ENCODE results near the gene RNASEH2A. TPM values are rescaled to one million over a fixed set of nuclear protein-coding genes. Genes with fewer than 3 reads are reported as not detected.
A peak's percentile ranks its signal among the peaks of the same experiment; 100 is the strongest.

The RNASEH2A gene
- 6.3 TPM for total RNA-seq
- long read RNA-seq, partial matches to known transcripts: 0 of 1 reads
- long read RNA-seq, other reads (novel, unspliced or antisense): 0 of 1 reads

DNA sequence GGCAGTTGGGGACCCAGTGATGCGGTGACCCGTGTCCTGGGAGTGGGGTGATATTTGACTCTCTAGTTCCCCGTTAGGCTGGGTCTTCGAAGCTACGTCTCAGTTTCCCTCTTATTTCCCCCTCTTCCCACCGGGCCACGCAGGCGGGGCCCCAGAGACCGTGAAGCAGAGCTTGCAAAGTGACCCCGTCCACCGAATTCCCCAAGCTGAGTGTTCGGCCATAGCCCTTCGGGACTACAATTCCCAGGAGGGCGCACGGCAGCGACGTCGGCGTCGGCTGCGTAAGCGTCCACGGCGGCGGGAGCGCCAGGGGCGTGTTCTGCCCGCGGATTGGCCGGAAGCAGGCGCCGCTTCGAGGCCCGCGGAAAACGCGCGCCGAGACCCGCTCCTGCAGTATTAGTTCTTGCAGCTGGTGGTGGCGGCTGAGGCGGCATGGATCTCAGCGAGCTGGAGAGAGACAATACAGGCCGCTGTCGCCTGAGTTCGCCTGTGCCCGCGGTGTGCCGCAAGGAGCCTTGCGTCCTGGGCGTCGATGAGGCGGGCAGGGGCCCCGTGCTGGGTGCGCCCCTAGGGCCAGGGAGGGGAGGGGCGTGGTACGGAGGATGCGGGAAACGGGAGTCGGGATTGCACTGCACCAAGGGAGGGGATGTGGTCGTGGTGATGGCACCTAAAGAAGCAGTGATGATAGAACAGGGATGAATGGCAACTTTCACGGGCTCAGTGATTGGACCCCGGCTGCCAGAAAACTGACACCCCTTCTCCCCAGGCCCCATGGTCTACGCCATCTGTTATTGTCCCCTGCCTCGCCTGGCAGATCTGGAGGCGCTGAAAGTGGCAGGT lies at the start of gene RNASEH2A:
TSS of gene RNASEH2A (plus strand) at position 343 of the 840 bp plus-strand sequence. CDS start at position 433, 90 bp downstream.
- intact Hi-C loops (cut with DNase I): no loop called here
- DNase-seq (ENCODE audit: missing footprints) (peak; percentile 96), ATAC-seq (peak; percentile 87)

DNA sequence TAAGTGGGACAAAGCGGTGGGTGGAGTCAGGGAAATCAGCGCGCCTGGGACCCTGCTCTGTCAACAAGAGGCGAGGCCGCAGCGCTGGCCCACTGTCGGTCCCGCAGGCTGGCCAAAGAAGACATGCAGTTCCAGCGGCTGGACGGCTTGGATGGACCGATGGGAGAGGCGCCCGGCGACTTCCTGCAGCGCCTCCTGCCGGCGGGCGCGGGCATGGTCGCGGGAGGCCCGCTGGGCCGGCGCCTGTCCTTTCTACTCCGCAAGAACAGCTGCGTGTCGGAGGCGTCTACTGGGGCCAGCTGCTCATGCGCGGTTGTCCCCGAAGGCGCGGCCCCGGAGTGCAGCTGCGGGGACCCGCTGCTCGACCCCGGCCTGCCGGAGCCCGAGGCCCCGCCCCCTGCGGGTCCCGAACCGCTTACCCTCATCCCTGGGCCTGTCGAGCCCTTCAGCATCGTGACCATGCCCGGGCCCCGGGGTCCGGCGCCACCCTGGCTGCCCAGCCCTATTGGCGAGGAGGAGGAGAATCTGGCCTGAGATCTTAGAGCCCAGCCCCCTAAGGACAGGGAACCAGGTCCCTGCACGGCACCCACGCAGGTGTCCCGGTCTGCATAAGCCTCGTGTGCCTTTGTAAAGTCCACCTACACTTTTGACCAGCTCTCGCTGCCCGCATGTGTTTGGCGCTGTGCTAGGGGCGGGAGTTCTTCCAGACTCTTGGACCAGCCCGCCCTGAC lies 48.7 kb upstream of the RNASEH2A start:
- DNase-seq (ENCODE audit: missing footprints) (peak; percentile 88), ATAC-seq (peak; percentile 72)
- intact Hi-C loops (cut with DNase I): no loop called here

DNA sequence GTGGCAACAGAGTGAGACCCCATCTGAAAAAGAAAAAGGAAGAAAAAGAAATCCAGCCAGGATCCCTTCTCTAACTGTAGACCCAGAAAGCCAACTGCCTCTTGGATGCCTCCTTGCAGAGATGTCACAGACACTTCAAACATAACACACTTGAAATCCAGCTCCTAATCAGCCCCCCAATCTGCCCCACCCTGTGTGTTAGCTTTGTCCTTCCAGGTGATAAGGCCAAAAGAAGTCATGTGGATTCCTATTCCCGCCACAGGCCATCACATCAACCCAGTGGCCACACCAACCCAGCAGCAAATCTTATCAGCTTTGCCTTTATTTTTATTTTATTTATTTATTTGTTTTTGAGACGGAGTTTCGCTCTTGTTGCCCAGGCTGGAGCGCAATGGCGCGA lies 46.7 kb upstream of the RNASEH2A start:
- DNase-seq (ENCODE audit: missing footprints): no peak
- ATAC-seq: no peak
- intact Hi-C loops (cut with DNase I): no loop called here

DNA sequence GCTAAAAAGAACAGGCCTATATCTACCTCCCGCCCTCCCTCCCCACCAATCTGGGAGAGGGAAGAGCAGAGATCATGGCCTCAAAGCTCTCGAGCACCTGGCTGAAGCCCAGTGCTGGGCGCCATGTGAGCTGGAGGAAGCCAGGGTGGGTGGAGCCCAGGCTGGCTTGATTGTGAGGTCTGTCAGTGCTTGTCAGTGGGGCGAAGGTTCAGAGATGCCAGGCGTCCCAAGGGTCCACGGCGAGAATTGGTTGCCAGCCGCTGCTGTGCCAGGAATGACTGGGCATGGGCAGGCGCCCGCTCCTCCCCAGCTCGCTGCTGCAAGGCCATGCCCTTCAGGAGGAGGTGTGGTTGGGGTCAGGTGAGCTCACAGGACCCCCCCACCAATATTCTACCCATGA lies 43.3 kb upstream of the RNASEH2A start:
- peak; percentile 85 for DNase-seq (ENCODE audit: missing footprints)
- intact Hi-C loops (cut with DNase I): no loop called here
- peak; percentile 69 for ATAC-seq

DNA sequence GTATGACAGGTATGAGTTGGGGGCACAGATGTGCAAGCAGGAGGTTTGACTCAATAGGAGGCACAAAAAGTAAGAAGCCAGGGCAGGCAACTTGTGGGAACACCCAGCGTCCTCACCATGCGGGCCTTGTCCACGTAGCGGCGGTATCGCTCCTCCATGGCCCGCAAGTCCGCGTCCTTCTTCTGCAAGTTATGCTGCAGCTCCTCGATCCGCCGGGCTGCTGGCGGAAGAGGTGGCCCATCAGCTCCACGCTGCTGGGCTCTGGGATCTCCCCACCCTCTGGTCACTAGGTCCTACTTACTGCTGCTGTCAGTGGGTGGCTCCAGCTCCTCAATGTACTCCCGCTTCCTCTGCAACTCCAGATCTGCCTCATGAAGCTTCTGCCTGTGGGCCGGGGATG lies 41.7 kb upstream of the RNASEH2A start:
- DNase-seq (ENCODE audit: missing footprints) (no peak), ATAC-seq (no peak)
- intact Hi-C loops (cut with DNase I): loop anchor here (2.0 kb wide), 1 partner anchor 82 kb away; no protein-coding TSS in a partner anchor

DNA sequence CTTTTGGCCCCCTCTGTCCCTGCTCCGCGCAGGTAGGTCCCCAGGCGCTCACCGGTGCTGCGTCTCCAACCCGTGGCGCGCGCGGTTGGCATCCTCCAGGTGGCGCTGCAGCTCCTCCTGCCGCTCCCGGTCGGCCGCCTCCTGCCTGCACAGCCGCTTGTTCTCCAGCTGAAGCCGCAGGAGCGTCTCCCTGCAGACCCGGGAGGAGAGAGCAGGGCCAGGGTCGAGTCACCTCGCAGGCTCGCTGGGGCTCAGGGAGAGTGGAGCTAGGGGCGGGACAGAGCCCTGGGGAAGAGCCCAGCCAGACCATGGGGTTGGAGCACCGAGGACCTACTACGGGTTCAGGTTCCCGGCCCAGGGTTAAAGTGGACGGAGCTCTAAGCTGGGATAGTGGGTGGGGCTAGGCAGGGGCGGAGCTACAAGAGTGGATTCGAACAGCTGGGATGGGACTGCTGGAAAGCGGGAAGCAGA lies 40.3 kb upstream of the RNASEH2A start:
- intact Hi-C loops (cut with DNase I): loop anchor here (2.0 kb wide), 1 partner anchor 31 kb away; no protein-coding TSS in a partner anchor
- ATAC-seq (peak; percentile 88), DNase-seq (ENCODE audit: missing footprints) (peak; percentile 95)

DNA sequence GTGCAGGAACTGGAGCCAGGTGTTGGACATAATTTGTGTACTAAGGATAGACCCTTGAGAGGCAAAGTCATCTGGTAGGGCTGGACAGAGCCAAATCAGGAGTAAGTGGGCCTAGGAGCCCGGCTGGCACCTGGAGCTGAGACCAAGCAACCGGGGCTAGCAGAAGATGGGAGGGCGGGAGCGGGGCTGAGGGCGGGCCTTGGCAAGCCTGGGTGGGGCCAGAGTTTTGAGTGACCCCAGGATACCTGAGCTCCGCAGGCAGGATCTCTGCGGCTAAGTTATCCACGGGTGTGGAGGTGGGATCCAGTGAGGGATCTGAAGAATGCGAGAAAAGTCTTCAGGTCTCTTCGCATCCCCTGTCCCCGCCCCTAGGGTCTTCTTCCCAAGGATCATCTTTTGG lies 39.2 kb upstream of the RNASEH2A start:
- intact Hi-C loops (cut with DNase I): loop anchor here (2.0 kb wide), 1 partner anchor 30 kb away; no protein-coding TSS in a partner anchor
- DNase-seq (ENCODE audit: missing footprints): no peak
- ATAC-seq: no peak

DNA sequence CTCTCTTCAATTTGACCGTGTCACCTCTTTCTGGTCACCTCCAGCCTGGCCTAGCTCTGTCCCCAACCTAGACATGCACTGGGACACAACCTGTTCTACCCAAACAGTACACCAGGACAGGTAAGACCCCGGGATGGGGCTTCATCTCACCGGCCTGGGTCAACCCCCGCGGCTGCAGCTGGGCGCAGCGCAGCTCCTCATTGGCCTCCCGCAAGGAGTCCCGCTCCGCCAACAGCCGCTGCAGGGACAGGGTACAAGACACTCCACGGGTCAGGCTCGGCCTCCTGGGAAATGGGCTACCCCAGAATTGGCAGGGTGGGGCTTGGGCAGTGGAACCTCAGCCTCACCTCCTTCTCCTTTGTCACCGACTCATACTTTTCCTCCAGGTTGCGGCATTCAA lies 38.7 kb upstream of the RNASEH2A start:
- no peak for ATAC-seq
- no peak for DNase-seq (ENCODE audit: missing footprints)
- intact Hi-C loops (cut with DNase I): loop anchor here (2.0 kb wide), 1 partner anchor 29 kb away; no protein-coding TSS in a partner anchor

DNA sequence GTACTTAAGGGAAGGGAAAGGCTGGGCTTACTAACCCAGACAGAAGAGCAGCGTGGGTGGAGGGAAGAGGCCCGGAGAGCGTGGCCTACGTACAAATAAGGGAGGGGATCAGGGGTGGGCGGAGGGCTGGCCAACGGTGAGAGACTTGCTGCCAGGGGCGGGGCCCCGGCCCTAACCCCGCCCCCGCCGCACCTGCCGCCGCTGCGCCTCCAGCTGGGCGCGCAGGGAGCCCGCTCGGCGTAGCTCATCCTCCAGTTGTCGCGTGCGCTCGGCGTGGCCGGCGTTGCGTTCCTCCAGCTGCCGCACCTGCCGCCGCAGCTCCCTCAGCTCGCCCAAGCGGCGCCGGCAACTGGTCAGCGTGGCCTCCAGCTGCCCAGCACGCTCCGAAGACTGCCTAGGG lies 36.7 kb upstream of the RNASEH2A start:
- DNase-seq (ENCODE audit: missing footprints) (no peak), ATAC-seq (no peak)
- intact Hi-C loops (cut with DNase I): no loop called here

DNA sequence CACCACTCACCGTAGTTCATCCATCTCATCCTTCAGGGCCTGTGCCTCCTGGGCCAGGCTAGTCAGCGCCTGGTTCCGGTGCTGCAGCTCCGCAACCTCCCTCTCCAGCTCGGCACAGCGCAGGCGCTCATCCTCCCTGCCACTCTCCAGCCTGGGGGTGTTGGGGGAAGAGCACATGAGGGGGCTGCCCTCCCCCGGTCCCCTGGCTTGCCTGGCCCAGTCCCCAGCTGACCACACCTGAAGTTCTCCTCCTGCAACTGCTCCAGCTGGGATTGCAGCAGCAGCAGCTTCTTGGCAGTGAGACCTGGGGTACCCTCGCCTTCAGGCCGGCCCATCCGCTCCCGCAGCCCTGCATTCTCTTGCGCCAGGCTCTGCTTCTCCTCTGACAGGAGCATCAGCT lies 35.5 kb upstream of the RNASEH2A start:
- ATAC-seq (no peak), DNase-seq (ENCODE audit: missing footprints) (no peak)
- intact Hi-C loops (cut with DNase I): no loop called here

DNA sequence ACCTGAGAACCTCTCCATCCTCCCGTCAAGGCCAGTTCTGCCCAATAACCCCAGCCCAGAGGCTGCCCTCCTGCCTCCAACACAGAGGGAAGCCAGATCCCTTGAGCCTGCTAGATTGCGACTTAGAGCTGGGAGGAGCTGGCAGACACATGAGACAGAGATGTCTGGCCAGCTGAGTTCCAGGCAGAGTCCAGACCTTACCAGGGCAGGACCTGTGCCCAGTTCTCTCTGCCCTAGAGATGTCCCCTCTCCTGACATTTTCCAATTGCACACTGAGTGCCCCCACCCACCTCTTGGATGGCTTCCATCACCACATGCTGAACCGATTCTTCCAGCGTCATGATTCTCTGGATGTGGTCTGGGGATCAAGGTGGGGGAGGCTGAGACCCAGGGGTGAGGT lies 34.1 kb upstream of the RNASEH2A start:
- DNase-seq (ENCODE audit: missing footprints) (no peak), ATAC-seq (peak; percentile 58)
- intact Hi-C loops (cut with DNase I): no loop called here

DNA sequence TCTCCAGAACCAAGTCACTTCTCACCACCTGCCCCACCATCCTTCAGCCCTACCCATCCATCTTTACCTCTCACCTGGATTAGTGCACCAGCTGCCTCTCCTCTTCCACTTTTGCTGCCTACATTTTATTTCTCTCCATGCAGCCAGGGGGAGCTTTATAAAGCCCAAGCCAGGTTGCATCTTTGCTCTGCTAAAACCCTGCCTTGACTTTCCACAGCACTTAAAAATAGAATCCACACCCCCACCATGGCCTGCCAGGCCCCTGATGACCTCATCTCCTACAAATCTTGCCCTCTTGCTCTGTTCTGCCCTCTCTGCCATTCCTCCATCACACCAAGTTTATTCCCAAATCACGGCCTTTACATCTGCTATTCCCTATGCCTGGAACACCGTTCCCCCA lies 32.8 kb upstream of the RNASEH2A start:
- intact Hi-C loops (cut with DNase I): no loop called here
- no peak for ATAC-seq
- no peak for DNase-seq (ENCODE audit: missing footprints)

DNA sequence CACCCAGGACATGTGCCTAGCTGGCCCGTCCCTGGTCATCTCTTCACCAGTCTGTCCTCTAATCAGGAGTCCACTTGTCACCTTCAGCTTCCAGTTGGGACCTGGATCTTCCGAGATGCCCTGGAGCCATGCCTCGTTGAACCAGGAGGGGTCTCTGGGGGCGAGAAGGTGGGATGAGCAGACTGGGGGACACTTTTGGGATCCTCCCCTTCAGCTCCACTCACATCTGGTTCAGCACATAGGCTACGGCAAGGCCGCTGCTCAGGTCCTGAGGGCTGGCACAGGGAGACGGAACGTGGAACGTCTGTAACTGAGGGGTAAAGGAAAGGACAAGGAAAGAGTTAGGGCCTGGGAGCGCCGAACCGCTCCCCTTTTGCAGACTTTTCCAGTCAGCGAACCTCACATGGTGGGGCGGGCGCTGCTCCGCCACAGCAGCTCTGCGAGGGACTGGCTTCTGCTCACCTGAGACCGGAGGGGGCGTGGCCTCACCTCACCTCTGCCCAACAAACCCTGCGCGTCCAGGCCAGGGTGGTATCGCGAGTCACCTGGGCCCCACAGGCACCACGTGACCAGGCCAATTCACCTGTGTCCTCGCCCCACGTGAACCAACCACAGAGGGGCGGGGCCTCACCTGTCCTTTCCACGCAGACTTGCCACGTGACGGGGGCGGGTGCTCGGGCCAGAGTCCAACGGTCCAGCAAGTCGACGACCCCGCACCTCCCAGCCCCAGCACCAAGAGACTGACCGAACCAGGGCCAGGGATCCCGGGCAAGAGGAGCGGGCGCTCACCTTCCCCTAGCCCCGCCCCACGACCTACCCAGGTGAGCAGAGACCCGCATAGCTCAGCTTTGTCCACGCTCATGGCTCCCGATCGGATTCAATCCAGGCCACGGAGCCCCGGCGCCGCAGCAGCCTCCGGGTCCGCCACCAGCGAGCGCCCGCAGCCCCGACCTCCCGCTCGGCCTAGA lies 31.5 kb upstream of the RNASEH2A start, which contains the start of gene HOOK2:
TSS of gene HOOK2 (minus strand) at position 965 of the 968 bp plus-strand sequence. CDS start at position 862, 103 bp downstream.
- ATAC-seq (no peak), DNase-seq (ENCODE audit: missing footprints) (no peak)
- intact Hi-C loops (cut with DNase I): no loop called here

DNA sequence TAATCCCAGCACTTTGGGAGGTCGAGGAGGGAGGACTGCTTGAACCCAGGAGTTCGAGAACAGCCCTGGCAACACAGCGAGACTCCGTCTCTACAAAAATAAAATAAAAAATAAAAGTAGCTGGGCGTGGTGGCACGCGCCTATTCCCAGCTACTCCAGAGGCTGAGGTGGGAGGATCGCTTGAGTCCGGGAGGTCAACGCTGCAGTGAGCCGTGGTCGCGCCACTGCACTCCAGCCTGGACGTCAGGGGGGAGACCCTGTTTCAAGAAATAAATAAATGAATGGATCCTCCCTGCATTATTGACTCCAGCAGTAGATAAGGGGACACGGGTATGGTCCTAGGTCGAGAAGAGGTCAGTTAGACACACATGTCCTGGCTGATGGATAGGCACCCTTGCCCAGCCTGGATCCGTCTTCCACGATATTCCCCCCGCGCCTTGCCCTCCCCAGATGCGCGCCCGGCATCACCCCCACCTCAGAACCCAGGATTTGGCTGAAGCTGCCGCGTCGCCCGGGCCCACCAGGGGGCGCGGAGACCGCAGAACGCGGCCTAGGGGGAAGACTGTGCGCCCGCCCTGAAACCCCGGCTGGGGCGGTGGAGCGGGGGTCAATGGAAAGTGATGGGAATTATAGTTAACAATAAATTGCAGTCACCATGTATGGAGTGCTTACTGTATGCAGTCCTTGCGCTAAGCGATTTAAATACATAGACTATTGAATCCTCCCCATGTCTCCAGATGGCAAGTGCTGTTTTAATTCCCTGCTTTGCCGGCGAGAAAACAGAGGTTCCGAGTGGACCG lies 29.0 kb upstream of the RNASEH2A start:
- ATAC-seq (peak; percentile 56), DNase-seq (ENCODE audit: missing footprints) (peak; percentile 92)

DNA sequence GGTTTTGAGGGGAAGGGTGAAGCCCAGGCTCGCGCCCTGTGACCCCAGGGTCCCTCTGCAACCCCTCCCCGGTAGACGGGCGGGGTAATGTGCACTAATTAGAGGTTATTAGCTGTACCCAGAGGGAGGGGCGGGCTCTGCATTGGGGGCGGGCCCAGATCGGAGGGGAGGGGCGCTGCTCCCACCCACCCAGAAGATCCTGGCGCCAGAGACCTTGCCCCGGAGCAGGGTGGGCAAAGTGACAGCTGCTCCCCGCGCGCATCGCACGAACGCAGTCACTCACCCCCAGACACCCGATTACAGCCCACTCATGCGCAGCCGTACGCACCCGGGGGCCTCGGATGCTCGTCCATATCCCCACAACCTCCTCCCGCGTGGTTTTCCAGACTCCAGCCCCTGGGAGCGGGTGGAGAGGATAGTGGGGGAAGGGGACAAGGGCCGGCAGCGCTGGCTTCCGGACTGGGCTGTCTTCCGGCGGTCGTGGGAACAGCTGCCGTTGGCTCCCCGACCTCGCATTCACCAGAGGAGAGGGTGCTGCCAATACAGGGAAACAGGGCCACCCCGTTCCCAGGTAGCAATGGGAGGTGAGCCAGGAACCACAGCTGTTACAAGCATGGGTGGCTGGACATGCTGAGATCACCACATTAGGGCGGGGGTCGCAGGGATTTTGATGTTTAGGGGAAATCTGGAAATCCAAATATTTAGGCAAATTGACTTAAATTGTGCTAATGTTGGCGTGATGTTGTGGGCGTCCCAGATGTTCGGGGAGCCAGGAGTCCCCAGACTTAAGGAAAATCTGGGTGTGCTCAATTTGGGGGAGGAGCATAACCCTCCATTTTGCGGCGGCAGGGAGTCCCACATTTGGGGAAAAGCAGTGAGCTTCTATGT lies 28.1 kb upstream of the RNASEH2A start:
- DNase-seq (ENCODE audit: missing footprints) (peak; percentile 88), ATAC-seq (peak; percentile 36)
- intact Hi-C loops (cut with DNase I): no loop called here

More for the DNA sequence above, 29.0 kb upstream of the RNASEH2A start:
- intact Hi-C loops (cut with DNase I): loop anchor here (1.0 kb wide), 1 partner anchor 19 kb away; no protein-coding TSS in a partner anchor

DNA sequence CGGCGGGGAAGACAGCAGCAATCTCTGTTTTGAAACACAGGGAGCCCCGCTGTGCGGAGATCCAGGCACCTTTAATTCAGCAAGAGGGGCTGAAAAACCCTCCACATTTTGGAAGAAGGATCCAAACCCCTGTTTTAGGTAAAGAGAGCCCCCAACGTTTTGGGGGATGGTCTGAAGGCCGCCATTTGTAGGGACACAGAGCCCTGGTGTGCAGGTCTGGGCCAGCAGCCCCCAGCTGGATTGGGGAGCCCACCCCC lies 27.6 kb upstream of the RNASEH2A start:
- no peak for DNase-seq (ENCODE audit: missing footprints)
- no peak for ATAC-seq
- intact Hi-C loops (cut with DNase I): no loop called here

All from Right ventricle myocardium inferior (tissue), 1 donor.